LHCN-M2 (cell line): ENCODE results near the gene STAC3. TPM values are rescaled to one million over a fixed set of nuclear protein-coding genes. Genes with fewer than 3 reads are reported as not detected.

ENCODE experiments used
- DNase-seq: peaks from one replicate; pipeline ENCODE4 v3.0.0-alpha.2; 2012; ENCODE audit warnings: low read depth
- total RNA-seq: library from RNA; depleted of rRNA; stranded (reverse); fragments of >200 nt; gene quantifications from 2 replicates; pipeline ENCODE4 v1.2.3, GENCODE V29; 2014

STAC3 gene
- total RNA-seq, 1 experiment from 2014 or later = 29.8 TPM

DNA sequence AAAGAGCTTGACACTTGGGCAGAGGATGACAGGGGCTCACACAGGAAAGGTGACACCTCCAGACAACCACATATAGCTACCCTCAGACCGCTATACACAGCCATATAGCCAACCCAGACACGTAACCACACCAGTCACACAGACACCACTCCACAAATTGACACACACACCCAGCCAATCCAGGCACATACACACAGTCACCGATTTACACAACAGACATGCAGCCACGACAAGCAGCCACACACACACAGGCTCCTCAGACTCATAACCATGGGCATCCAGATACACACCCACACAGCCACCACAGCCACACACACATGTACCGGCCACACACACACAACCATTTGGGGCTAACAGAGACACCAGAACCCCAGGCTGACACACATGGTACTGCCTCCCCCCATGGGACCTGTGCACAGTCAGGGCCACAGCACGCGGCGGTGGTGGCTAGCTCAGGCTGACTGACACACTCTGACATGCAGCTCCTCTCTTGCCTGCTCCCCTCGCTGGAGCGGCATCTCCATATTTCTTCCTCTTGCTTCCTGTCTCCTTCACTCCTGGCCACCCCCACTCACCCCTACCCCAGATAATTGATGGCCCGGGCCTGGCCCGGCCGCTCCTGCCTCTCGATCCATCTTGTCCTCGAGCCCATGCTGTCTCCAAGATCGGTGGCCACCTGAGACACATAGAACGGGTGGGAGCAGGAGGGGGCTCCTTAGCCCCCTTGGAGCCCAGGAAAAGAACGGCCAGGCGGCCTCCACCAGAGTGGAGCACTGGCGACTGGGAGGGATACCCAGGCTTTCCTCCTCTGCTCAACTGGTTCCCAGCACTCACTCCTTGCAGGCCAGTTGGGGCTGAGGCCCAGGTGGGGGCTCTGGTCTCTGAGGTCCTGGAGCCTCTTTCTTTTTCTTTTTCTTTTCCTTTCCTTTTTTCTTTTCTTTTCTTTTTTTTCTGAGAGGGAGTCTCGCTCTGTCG is 27.5 kb downstream of the STAC3 start:
- DNase-seq = no peak

DNA sequence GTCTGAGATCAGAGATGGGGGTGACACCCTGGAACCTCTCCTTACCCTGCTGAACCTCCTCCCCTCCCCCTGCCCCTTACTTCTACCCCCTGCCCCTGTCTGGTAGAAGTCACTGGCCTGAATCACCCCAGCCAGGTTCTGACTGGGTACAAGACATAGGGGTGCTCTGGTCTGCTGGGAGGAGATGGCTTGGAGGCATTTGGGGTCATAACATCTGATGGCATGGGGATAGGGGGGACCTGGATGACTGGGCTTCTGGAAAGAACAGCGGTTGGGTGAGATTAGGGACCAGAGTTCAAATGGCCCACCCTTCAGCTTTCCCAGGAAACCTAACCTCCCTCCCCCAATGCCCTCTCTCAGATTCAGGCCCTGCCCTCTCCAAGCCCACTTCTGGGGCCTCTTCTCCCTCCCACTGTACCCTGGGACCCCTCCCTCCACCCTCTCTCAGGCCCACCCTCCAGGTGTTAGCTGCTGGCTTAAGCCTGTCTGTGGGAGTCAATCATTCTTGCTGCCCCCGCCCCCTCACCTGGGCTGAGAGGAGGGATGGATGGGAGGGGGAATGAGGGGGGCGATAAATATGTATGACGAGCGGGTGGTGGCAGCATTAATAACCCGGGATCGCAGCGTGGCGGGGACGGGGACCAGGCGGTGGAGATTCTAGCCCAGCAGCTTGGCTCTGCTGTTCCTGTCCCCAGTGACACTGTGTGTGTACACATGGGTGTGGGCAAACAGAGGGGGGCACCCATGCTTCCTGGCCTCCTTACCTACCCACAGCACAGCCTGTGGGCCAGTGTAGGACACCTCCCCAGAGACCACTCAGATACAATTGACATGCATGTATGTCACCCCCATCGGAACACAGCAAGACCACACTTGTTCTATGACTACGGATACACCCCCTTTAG is 28.4 kb downstream of the STAC3 start:
- DNase-seq = no peak

DNA sequence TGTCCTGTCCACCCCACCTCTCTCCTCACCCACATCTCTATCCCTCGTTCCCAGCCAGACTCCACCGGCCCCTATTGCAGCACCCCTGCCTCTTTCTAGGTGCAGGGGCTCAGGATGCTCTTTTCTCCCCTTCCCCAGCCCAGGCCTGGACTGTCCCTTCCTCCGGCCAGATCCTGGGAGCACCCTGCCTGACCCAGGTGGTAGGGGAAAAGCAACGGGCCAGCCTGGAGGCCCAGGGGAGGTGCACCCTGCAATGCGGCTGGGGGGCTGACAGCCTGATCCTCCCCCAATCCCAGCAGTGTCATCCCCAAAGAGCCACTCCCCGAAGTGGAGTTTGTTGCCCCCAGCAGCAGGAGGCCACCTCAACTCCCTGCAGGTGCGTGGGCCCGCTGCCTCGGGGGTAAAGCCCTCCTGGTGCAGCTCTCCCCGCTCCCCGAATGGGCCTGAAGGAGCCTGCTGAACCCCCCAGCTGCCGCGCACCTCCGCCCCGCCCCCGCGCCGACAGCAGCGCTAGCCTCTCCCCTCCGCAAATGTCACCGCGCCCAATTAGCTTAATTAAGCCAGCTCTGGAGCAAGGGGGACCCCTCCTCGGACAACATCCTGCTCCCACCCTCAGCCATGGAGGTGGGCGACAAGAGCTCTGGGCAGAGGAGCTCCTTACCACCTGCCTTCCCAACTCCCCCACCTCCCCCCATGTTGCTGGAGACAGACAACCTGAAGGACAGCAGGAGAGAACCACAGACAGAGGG is 29.6 kb downstream of the STAC3 start:
- DNase-seq = no peak

DNA sequence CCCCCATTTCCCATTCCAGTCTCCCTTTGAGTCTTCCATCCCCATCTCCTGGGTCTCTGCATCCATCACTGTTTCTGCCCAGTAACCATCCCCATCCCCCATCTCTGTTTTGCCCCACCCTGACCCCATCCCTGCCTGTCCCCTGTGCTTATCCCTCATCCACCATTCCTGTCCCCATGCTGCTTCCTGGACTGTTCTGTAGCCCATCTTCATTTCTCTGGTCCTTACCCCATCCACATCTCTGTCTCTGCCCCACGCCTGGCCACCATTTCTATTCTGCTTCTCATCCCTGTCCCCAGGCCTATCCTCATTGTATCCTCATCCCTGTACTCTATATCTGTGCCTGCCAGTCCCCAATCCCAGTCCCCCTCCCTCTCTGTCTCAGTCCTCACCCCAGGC is 30.2 kb downstream of the STAC3 start:
- DNase-seq = no peak

DNA sequence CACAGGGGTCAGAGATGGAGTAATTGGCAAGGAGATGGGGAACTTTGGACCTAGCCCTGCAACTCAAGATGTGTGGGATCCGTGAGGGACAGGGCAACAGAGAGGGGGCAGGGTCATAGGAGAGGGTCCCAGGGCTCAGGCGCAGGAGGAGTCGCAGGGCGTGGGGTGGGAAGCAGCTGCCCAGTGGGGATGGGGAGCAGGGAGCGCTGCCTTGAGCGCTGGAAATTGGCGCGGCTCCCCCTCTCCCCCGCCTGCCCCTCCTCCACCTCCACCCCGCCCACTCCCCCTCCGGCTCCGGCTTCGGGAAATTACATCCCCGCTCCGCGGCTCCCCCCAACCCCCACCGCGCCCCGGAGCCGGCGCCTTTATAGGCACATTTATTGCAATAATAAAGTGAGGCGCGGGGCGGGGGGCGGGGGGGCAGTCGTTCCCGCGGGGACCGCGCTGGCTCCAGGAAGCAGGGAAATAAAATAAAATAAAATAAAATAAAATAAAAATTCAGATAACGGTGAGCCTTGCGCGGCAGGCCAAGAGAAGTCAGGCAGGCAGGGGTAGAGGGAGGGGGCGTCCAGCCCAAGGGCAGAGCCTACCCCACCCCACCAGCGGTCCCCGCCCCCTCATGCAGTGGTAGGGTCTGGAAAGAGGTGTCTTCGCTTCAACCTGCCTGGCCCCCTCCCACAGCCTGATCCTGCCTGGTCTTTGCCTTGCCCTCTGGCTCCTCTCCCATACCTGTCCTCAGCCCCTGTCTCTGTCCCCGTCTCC is 30.8 kb downstream of the STAC3 start:
- no peak for DNase-seq

DNA sequence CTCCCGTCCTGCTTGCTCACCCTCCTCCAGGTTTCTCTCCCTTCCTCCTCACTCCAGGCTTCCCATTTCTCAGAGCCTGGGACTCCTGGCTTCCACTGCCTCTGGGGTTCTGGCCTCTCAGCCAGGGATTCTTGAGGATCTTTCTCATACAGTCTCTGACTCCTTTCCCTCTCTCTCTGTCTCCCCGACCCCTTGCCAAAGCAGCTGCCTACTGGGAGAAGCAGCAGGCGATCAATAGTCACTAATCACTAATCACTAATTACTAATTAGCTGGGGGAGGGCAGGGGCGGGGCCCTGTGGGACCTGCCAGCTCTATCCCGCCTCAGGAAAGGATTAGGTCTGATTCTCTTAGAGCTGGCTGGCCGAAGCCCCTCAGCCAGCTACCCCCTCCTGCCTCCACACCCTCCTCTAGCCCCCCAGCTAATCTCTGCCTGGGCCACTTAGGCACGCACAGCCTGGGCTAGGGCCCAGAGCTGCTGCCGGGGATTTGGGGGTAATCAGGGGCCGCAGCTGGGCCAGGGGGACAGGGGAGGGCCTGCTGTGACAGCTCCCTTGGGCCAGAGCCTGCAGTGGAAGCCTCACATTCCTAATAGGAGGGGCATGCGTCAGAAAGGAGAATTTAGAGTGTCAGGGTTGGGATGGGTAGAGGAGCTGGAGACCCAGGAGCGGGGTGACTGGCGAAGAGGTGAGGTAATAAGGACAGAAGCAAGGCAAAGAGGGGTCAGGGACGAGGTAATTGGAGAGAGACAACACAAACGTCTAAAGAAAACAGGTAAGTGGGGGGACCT is 31.6 kb downstream of the STAC3 start:
- no peak for DNase-seq

DNA sequence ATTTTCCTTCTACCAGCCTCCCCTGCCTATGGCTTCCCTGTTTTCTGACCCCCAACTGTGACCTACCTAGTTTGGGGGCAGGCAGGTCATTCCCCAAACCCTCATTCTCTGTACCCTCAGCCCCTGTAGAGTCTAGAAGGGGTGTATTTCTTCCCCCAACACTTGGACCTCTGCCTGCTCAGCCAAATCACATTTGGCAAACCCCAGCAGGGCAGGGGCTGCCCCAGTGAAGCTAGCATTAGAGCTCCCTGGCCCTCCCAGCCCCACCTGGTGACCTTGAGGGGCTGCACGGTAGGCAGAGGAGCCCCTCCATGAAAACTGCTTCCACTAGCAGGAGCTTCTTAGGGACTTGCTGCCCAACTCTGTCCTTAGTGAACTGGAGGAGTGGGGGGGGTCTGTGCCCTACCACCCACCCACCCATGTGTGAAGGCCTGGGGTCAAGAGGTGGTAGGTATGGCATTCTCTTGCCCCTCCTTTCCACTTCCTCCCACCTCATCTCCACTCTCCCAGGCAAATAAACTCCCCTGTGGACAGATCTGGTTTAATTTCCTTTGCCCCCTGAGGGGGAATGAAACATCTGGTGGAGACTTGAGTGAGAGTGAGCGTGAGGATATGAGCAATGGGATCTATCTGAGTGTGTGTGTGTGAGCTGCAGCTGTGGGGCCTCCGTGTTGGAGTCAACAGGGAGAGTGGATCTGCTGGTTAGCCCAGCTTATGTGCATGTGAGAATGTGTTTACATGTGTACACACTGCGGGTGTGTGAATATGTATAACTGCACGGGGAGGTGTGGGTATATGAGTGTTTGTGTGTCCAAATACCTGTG is 32.7 kb downstream of the STAC3 start:
- no peak for DNase-seq

DNA sequence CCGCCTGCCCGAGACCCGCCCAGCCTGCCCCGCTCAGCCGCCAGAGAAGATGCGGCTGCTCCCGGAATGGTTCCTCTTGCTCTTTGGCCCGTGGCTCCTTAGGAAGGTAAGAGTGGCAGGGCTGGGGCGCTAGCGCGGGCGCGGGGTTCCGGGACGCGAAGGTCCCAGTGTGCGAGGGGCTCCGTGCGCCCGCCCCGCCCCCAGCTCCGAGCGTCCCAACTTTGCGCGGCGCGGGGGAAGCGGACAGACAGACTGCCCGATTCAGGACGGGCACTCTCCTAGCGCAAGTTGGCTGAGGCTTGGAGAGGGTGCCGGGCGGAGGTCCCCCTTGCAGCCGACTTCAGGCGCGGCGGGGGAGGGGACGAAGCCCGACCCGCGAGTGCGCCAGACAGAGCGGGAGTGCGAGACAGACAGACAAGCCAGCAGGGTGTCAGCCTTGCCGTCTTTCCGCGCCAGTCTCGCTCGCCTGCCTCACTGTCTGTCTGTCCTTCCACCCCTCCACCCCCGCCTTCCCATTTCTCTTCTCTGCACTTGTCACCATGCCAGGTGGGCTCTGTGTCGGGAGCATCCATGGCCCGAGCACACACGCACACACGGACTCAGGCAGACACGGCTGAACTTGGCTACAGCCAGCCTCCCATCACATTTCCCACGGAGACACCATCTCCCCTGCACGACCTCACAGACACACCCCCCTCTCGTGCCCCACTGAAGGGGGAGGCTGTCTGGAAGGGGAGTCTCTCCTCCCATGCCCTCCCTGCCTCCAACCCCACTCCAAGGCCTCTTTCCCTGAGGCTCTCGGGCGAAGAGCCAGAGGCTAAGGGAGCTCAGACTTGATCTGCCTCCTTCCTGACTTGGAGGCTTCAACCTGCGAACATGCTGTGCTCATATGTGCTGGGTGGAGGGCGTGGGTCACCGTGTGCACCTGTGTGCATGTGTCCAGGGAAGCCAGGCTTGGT is 33.8 kb downstream of the STAC3 start:
- DNase-seq = no peak

DNA sequence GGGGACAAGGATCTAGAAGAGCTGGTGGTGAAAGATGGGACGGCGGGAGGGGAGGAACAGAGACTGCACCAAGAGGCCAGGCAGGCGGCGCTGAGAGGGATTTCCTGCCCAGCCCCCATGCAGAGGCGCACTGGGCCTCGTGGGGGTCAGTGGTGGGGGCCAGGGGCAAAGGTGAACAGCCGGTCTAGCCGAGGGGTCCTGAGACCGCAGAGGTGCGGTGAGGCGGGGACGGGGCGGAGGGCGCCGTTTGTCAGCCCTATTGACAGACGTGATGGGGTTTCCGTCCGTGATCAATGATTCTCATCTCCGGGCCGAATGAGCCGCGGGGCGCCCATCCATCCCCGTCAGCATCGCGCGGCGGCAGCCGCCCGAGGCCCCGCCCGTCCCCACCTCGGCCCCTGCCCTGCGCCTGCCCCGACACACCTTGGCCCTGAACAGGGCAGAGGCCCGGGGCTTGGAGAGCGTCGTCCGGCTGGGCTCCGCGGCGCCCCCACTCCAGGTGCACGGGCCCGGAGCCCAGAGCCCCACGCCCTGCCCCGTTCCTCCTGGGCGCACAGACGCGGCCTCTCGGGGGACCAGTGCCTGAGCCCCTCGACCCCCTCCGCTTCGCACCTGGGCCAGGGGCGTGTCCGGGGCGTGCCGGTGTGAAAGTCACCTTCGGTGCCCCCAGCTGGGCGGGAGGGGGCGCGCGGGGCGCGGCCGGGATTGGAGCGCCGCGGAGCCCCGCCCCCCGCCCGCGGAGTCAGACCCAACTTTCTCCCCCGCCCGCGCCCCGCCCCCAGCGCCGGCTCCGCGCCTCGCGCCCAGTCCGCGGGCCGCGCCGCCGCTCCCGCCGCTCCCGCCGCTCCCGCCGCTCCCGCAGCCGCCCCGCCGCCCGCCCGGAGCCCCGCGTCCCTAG is 34.7 kb downstream of the STAC3 start, which contains the start of gene NXPH4:
NXPH4 (plus strand) TSS at position 781 of the 898 bp plus-strand sequence. CDS start 176 bp downstream, outside the sequence.
- no peak for DNase-seq

DNA sequence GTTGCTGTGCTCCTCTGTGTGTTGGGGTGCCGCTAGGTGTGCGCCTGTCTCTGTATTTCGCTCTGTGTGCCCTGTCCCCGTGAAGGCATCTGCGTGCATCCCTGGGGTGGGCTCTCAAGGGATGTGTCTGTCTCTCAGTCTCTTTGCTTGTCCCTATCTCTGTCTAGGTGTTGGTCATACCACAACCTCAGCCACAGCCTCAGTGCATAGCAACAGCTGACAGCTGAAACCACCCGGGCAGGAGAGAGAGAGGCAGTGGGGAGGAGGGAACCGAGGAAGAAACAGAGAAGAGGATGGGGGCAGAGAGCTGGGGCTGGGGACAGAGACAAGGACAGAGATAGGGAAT is 35.3 kb downstream of the STAC3 start:
- DNase-seq = peak; percentile 52

DNA sequence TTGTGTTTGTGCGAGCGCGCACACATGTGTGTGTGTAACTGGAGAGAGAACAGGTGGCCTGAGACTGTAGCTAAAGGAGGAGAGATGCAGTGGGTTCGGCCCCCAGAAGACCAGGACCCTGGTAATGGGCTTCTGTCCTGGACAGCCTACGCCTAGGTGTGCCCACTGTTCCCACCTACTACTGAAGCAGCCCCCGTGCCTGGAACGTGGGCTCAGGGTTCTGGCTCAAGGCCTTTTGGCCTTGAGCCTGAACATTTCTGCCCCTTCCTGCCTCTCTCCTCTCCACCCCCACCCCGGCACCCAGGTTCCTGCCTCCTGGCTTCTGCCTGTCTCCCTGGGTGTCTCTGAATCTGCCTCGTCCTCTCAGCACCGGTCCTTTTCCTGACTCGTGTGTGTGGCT is 35.9 kb downstream of the STAC3 start:
- no peak for DNase-seq

DNA sequence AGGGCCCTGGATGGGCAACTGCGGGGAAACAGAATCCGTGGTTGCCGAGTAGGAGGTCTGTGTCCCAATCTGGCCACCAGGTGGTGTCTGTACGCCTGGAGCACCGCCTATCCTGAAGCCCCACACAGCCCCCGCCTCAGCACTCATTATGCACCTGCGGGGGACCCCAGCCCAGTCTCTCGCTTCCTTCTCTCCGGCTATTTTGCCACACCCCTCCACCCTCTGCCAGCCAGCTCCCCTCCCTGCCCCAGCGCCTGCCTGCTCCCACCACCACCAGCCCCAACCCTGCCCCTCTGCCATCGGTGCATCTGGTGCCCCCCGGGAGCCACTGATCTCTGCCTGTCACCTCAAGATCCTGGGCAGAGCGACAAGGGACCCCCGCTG is 36.6 kb downstream of the STAC3 start:
- DNase-seq = no peak

DNA sequence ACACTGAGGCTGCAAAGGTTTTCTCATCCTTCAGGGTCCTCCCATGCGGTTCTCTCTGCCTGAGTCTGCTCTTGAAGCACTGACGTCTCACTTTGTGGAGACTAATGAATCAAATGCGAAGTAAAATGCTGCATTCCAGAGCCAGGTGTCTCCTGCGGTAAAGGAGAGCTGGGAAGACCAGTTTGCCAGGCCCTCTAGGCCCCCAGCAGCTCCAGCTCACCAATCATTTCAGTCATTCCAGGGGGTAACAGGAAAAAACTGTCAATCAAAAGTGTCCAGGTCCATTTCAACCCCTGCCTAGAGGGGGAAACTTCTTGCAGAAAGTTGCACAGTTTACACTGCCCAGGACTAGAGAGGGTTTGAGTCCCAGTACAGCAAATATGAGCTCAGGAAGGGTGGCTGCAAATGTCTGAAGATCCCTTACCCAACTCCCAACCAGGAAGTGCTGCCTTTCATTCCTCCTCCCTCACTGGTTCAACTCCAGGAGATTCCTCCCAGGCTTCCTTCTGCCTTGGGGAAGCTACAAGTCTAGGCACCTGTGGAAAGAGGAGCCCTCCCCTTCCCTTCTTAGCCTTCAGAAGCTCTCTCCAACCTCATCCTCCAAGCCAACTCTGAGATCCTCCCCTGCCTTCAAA is 37.1 kb downstream of the STAC3 start:
- no peak for DNase-seq

DNA sequence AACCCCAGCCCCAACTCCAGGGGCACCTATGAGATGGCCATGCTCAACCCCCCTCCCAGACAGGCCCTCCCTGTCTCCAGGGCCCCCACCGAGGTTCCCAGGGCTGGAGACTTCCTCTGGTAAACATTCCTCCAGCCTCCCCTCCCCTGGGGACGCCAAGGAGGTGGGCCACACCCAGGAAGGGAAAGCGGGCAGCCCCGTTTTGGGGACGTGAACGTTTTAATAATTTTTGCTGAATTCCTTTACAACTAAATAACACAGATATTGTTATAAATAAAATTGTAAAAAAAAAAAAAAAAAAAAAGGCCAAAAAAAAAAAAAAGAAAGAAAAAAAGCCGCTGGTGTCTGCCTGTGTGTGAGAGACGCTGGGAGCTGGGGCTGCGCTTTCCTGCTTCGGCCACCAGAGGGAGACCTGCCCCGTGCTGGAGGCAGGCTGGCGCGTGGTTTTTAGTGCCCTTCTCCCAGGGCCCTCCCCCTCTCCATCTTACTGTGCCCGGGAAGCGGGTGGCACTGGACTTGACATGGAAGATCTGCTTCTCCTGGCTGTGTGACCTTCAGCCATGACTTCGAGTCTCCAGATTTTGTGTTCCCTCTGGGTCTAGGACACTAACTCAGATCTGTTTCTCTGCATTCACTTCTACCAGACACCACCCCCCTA is 37.8 kb downstream of the STAC3 start:
- peak; percentile 82 for DNase-seq

DNA sequence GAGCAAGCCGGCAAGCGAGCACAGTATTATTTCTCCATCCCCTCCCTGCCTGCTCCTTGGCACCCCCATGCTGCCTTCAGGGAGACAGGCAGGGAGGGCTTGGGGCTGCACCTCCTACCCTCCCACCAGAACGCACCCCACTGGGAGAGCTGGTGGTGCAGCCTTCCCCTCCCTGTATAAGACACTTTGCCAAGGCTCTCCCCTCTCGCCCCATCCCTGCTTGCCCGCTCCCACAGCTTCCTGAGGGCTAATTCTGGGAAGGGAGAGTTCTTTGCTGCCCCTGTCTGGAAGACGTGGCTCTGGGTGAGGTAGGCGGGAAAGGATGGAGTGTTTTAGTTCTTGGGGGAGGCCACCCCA is 38.3 kb downstream of the STAC3 start:
- no peak for DNase-seq
